ENCODE results near the gene SNAPIN.

Gene SNAPIN, protein sequence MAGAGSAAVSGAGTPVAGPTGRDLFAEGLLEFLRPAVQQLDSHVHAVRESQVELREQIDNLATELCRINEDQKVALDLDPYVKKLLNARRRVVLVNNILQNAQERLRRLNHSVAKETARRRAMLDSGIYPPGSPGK

DNA sequence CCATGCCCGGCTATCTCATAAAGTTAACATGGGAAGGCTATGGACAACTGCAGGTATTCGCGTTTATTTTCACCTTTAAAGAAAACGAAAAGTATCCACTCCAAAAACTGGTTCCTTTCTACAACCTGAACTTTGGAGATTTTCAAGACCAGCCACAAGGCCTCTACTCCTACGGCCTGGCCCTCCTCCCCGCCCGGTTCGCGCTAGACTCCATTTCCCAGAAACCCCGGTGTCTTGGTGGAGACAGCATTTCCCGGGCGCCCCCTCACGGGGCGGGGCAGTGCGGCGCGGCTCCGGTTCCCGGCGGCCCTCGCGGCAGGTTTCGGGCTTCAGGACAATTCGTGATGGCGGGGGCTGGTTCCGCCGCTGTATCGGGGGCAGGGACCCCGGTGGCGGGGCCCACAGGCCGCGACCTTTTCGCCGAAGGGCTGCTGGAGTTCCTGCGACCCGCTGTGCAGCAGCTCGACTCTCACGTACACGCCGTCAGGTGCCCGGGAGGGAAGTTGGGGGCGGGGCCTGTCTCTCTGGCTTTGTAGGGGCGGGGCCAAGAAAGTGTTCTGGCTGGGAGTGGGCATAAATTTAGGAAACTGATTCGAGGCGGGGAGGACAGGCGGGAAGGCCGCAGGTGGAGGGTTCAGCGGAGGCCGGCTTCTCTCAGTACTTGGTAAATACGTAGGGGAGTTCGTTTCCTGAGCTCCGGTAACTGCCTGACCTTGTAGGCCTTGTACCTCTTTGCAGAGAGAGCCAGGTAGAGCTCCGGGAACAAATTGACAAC is at the start of gene SNAPIN:
Gene SNAPIN (plus strand): TSS at position 304 of the 775 bp plus-strand sequence. CDS start 41 bp downstream, at position 345.
- peak; percentile 84 for DNase-seq

DNA sequence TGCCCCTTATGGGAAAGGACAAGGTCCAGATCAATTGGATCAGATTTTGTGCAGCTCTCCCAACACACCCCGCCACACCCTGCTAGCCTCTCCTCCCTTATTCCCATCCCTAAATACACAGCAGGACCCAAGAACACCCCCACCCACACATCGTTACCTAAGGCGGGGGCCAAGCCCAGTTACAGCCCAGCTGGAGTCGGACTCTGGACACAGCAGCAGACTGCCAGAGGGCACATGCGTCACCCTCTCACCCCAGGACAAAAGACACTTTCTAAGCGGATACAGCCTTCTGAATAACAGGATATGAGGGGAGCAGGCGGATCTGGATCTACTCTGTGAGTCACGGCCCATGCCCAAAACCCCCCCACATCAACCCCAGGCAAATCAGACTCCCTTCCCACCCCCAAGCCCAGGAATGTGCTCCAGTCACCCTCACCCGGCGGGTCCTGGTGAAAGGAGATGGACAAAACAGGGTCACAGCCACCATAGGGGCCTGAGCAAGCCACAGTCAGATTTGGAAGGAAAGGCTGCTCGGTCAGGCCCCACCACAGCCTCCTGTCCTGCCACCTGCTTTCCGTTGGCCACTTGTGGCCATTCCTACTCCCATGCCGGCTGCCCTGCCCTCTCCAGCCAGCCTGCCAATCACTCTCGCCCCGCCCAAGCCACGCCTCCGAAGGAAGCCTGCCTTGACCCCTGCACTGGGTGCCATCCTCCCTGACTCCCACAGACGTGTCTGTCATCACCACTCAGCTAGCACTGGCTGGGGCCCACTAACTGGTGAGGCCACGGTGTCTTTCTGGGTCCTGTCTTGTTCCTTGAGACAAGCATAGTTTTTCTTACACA is 49.5 kb upstream of the SNAPIN start:
- DNase-seq: no peak

DNA sequence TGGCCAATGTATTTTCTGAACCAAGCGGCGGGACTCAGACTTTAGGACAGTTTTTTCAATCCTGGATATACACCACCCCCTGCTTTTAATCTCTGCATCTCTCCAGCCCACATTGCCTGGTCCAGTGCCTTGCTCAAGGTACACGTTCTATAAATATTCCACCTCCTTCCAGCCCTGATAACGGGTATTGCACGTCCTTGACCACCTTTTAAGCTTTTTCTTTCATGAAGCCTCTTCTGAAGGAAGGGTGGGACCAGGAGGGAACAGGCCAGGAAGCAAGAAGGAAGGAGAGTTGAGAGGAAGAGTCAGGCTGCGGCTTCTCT is 49.0 kb upstream of the SNAPIN start:
- DNase-seq: no peak

DNA sequence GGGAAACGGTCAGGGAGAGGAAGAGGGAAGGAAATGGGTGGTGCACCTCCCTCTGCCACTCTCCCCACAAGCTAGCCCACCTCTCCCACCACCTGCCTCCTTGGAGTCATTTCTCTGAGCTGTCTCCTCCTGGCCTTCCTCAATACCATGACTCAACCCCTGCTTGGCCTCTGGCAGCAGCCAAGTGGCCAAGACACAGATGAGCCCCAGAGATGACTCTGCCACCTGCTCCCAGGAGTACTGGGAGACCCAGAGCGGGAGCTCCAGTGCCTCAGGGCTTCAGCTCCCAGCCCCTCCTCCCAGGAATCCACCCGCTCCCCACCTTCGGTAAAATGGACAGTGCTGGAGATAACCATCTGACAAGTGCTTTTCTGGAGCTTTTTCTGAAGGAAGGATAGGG is 48.2 kb upstream of the SNAPIN start:
- DNase-seq: no peak

DNA sequence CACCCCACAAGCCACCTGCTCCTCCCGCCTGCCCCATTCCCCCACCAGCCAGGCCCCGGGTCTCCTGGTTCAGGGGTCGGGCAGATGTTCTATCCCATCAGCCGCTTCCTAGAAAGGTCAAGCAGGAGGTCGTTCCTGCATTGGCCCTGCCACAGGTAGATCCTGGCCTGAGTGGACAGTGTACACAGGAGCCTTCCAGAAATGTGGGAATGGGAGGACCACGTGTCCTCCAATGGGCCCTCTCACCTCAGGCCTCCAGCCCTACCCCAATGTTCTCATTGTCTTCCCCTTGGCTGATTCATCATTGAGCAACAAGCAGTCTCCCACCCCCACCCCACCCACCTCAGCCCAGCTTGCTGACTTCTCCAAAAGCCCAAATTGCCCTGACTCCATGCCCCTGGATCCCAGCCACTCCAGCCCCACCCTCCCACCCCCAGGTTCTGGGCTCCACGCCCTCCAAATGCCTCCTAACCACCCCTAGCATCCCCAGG is 47.6 kb upstream of the SNAPIN start:
- no peak for DNase-seq

DNA sequence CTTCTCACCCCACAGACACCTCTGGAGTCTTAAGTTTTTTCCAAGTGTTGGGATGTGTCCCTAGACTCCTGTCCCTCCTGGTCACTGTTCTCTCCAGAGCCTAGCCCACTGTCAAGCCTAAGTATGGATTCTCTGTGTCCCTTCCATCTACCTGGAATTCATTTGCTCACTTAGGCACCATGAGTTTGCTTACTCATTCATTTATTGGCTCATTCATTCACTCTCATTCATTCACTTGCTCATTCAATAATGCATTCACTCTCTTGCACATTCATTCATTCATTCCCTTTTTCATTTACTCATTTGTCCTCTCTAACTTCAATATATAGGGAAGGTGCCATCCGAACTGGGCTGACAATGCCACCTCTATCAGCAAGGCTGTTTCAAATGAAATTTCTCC is 47.1 kb upstream of the SNAPIN start:
- no peak for DNase-seq

DNA sequence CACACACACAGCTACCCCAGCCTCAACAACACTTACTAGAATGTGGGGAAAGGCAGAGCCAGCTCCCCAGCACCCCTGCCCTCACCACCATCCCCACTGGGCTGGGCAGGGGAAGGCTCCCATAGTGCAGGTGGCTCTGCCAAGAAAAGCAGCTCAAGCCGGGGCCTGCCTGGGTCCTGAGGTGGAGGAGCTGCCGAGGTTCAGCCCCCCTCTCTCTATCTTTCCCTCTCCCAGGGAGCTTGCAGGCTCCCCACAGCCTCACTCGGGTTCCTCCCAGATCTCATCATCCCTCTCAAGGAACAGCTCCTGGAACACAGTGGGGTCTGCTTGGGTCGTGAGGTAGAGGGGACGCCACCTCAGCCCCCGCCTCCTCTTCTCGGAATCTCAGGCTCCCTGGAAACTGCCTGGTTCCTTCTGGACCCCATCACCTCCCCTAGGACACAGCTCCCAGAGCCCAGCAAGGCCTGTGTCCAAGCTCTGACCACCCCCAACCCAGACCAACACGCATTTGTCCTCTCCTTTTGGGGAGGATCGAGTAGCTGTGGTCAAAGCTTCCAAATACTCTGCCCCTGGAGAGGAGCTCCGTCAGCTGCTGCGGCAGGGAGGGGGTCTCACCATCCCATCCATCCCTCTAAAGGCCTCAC is 46.3 kb upstream of the SNAPIN start:
- DNase-seq: no peak

DNA sequence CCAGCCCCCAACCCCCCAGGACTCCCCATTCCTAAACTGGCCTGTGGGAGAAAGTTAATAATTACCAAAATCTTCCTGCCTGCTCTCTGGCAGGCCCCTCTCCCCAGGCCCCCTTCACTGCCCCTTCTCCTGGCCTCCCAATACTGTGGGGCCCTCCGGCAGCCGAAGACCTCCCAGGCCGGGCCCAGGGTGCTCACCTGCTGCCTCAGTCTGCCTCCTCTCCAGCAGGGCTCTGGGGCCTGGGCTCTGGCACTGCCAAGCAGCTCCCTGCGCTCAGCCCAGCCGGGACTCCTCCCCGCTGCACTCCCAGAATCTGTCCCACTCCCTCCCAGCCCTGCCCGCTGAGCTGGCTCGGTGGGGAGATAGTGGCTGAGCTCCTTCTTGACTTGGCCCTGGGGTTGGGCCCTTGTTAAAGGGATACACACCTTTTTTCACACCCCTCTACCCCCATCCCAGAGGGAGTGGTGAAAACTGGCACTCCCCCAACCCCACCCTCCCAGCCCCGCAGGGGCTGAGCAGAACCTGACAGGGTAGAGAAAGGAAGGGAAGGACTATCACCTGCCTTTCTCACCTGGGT is 45.7 kb upstream of the SNAPIN start, which contains the start of gene S100A16:
Gene S100A16 (minus strand): TSS at position 383 of the 577 bp plus-strand sequence. CDS start 4,986 bp downstream, outside the sequence.
- no peak for DNase-seq

DNA sequence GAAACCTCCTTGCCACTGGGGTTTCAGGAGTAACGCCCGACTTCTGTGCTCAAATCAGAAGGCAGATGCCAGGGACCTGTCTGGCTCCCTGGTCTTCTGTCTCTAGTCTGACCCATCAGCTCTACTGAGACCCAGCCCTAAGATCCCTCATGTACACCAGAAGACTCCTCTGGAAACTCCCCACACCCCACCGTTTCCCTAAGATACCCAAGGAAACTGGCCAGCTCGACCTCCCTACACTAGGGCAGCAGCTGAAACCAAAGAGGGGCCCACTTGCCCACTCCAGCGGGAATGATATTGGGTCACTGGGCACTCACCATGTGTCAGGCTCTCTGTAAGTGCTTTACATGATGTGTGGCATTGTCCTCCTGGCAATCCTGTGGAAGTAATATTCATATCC is 45.1 kb upstream of the SNAPIN start:
- DNase-seq: no peak

DNA sequence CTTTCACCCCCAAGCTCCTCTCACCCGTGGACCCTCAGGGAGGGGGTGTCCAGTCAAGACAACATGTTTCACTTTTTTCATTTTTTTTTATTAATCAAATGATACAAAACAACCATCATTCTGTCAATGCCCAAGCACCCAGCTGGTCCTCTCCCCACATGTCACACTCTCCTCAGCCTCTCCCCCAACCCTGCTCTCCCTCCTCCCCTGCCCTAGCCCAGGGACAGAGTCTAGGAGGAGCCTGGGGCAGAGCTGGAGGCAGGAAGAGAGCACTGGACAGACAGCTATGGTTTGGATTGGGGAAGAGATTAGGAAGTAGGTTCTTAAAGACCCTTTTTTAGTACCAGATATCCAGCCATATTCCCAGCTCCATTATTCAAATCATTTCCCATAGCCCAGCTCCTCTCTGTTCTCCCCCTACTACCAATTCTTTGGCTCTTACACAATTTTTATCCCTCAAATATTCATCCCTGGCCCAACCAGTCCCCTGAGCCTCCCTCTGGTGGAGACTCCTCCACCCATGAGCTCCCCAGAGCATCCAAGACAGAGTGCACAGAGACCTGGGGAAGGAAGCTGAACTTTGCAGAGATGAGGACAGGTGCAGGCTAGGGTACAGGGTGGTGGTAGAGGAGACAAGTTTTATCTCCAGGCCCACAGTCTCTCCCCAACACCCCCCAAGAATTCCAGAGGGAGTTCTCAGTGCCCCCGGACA is 44.2 kb upstream of the SNAPIN start:
- no peak for DNase-seq

DNA sequence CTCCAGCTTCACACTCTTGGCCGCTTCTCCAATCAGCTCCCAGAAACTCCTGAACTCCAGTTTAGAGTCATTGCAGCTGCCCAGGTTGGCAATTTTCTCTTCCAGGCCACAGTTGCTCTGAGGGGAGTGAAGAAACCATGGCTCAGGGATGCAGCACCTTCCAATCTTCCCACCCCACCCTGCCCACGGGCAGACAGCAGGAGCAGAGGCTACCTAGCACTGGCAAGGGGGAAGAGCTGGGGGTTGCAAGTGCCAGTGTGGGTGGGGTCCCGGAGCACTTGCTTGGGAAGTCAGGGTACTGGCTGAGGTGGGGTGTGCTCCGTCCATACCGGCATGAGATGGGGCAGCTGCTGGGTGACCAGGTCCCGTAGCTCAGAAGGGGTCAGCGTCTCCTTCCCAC is 43.6 kb upstream of the SNAPIN start:
- no peak for DNase-seq

DNA sequence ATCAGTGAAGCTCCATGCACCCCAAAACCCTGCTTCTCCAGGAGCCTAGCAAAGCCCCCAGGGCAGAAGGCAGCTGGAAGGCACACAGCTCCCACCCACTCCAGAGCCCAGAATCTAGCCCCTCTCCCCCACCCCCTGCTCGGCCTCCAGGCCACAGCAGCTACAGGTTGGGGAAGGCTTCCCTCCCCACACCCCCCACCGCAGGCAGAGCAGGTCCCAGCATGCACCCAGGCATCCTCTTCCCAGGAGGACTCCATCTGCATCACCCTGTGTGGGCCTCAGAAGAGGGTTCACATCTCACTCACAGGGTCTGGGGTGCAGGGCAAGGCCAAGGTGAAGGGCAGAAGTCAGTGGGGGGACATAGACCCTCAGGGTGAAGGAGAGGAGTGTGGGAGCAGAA is 43.1 kb upstream of the SNAPIN start:
- DNase-seq: no peak

DNA sequence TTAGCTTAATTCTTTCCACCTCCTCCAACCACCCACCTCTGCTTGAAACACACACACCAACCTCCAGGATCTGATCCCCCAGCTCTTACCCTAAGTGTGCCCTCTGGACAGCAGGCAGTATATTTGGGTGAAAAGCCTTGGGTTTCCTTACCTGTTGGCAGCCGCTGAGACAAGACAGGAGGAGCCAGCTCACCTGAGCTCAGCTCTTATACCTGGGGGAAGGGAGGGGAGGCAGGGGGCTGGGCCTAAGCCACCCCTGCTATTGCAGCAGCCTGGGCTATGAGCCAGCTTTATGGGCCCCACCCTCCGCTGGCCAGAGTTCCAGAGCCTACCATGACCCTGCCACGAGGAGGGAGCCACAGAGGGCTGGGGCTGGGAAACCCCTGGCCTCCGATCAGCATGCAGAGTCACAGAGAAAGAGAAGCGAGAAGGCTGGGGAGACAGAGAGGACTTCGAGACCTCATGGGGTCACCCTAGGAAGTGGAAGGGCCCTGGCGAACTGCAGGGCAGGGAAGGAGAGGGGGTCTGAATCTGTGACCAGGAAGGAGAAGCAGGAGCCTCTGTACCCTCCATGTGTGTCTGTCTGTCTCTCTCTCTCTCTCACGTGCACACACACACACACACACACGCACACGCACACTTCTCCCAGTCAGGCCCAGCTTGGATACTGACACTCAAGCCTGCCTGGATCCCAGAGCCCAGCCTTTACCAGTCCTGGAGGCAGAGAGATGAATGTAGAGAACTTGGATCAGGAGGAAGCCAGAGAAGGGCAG is 42.2 kb upstream of the SNAPIN start, which contains the start of gene S100A14:
Gene S100A14 (minus strand): TSS at position 182 of the 773 bp plus-strand sequence. CDS start 467 bp downstream, outside the sequence.
- DNase-seq: no peak

DNA sequence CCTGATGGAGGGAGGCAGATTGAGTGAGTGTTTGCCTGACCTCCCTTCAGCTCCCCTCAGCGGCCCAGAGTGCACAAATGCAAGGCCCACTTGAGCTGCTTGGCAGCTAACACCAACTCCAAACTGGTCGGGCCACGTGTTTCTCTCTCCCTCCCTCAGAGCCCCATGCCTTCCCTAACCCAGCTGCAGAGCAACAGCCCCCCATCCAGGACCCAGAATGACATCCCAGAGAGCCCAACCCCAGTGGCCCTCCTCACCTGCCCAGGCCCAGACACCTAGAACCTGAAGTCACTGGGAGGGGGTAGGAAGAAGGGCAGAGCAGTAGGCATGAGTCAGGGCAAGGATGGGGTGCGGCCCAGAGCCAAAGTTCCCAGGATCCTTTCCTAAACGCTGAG is 41.6 kb upstream of the SNAPIN start:
- DNase-seq: no peak

DNA sequence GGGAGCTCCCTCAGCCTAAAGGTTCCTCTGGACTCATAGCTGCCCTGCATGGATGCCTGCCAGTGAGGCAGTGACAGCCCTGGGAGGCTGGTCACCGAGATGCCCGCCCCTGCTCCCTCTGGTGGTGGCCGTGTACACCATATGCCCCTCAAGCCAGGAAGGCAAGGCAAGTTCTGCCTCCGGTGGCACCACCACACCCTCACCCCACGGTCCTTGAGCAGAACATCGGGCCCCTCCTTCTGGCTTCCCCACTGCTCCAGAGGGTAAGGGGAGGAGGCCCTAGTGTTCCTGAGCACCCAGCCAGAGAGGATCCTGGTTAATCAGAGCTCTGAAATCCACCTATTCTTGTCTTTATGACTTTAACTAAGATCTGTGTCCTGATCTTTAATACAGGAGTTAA is 40.8 kb upstream of the SNAPIN start:
- DNase-seq: peak; percentile 32

DNA sequence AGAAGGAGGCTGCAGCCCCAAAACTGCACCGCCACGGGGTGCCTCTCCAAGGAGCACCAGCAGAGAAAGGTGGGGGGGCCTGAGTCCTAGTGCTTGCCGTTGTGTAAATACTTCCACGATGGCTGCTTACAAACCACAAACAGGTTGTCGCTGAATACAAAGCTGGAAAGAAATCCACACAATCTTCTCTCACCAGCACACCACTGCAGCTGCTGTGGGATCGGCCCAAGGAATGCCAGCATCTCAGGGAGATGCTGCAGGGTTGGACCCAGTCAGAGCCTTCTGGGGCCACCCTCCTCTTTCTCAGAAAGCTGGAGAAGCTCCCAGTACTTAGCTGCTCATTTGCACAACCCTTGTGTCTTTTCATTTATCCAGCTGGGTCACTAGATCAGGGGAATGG is 39.3 kb upstream of the SNAPIN start:
- no peak for DNase-seq

DNA sequence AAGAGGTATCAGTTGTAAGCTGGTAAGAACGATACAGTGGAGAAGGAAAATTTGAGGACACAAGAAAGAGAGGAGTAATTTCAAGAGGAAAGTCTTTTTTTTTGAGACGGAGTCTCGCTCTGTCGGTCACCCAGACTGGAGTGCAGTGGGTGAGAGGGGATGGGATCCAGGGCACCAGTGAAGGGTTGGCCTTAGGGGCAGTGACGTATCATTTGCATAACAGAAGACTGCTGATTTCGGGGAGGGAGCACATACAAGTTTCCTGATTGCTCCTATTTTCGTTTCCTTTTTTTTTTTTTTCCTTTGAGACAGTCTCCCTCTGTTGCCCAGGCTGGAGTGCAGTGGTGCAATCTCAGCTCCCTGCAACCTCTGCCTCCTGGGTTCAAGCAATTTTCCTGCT is 35.4 kb upstream of the SNAPIN start:
- no peak for DNase-seq

DNA sequence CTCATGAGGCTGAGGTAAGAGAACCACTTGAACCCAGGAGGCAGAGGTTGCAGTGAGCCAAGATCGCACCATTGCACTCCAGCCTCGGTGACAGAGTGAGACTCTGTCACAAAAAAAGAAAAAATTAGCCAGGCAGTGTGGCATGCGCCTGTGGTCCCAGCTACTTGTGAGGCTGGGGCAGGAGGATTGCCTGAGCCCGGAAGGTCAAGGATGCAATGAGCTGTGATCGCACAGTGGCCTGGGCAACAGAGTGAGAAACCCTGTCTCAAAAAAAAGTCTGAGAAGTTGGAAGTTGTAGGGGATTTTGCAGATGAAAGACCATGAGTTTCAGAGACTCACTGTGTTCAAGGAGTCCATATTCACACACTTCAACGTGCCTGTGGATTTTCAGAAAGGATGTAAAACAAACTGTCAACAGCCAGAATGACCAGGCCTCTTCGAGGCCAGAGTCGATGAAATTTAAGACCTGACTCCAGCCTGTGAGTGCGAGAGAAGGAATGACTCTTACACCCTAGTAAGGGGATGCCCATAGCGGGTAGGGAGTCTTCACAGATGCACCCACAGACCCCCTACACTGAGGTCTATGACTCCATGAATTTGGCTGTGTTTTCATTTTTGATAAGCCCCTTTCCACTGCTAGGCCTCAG is 33.4 kb upstream of the SNAPIN start:
- no peak for DNase-seq

DNA sequence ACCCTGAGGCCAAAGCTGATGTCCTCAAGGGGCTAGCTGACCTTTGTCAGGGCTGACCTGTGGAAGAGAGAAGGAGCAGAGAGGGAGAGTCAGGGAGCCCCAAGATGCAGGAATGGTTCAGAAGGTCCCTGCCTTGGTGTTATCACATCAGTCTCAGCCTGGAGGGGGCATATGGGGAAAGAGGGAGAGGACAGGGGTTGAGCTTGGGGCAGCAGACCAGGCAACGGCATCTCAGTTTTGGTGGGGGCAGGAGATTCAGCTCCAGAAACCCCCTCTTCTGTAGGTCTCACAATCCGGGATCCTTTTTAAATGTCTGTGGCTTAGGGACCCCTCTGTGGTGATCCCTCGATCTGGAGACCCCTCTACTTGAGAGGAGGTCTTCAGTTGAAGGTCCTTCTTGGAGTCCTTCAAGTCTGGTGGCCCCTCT is 32.0 kb upstream of the SNAPIN start:
- no peak for DNase-seq

DNA sequence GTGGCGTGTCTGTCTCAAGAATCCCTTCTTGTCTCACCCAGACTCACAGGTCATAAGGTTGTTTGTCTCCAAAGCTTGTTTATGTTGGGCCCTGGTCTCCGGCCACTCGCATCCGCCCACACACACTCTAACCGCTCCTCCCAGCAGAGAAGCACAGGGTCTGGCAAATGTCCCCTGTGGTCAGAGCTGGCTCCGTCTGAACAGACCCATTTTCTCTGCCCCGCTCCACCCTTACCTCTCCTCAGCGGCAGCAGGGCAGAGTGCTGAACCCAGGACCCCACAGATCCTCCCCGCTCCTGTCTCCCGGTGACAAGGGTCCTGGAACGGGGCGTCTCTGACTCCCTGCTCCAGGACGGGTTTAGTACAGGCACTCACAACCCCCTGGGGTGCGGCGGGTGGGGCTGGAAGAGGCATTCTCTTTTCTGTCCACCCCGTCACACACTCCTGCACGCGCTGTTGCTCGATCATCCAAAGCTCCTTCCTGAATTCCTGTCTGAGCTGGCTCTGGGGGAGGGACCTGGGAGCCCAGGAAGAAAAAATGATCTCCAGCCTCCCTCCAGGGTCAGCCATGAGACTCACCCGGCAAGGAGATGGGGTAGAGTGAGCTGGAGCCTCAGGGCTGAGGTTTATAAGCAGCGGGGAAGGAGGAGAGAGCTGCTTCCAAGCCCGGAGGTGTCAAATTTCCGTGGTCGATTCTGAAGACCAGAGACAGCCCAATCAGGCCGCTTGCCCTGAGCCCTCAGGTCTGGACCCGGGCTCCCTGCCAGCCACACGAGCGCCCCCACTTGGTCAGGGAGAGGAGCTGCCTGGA is 31.4 kb upstream of the SNAPIN start, which contains the start of gene S100A13:
Gene S100A13 (minus strand): TSS at position 602 of the 811 bp plus-strand sequence. CDS start 1,033 bp downstream, outside the sequence.
- peak; percentile 75 for DNase-seq

Measured in NCI-H1105 treated with DMSO at 0.1 percent for 48 hours (cell line).